Measurements from ENCODE around the gene GALNT9.

GRCh38 chr12:132204793-132205270 is 124.6 kb downstream of the GALNT9 start:
- TF ChIP-seq CTCF (IDR thresholded peaks at IDR 0.05) (no peak), EZH2 (IDR thresholded peaks at IDR 0.05; ENCODE audit: borderline replicate concordance, insufficient read depth, low read depth, low read length, poor library complexity, severe bottlenecking) (no peak)

Measured in B cell (primary cell).